Immature natural killer cell (primary cell): Measurements from ENCODE around the gene APCDD1. TPM values are rescaled to one million over a fixed set of nuclear protein-coding genes. Genes with fewer than 3 reads are reported as not detected.

Experiments used
- DNase-seq, 3 donors: peaks; one replicate each; pipeline ENCODE4 v3.0.0; 2022; ENCODE audit warnings: mixed read lengths in 1 of 3
- H3K27ac Mint-ChIP-seq, 6 donors: one replicate each; pipeline ENCODE4 v1.8.0; 2020; ENCODE audit warnings: mixed read lengths in 6 of 6, mild to moderate bottlenecking in 5 of 6, inconsistent platforms in 4 of 6, moderate library complexity in 3 of 6
- H3K27me3 Mint-ChIP-seq, 3 donors: one replicate each; pipeline ENCODE4 v1.8.0; 2020 to 2021; ENCODE audit warnings: low read depth in 3 of 3, mild to moderate bottlenecking in 3 of 3, mixed read lengths in 3 of 3, moderate library complexity in 3 of 3, inconsistent platforms in 1 of 3
- H3K36me3 Mint-ChIP-seq, 3 donors: one replicate each; pipeline ENCODE4 v1.8.0; 2020; ENCODE audit warnings: mixed read lengths in 3 of 3, inconsistent platforms in 2 of 3, mild to moderate bottlenecking in 2 of 3
- H3K4me1 Mint-ChIP-seq, 2 donors: one replicate each; pipeline ENCODE4 v1.8.0; 2020; ENCODE audit warnings: inconsistent platforms in 2 of 2, mild to moderate bottlenecking in 2 of 2, mixed read lengths in 2 of 2, moderate library complexity in 1 of 2
- H3K4me3 Mint-ChIP-seq, 5 donors: one replicate each; pipeline ENCODE4 v1.8.0; 2020; ENCODE audit warnings: mild to moderate bottlenecking in 5 of 5, mixed read lengths in 5 of 5, inconsistent platforms in 3 of 5, moderate library complexity in 3 of 5
- H3K9me3 Mint-ChIP-seq, 6 donors: one replicate each; pipeline ENCODE4 v1.8.0; 2020; ENCODE audit warnings: mild to moderate bottlenecking in 6 of 6, mixed read lengths in 6 of 6, inconsistent platforms in 4 of 6, moderate library complexity in 3 of 6
- polyA plus RNA-seq, 3 donors: library from polyadenylated mRNA; unstranded; fragments of 300-500 nt; fragmentation: Illumina TruSeq; gene quantifications; one replicate each; pipeline ENCODE4 v1.2.3, GENCODE V29; 2021

The APCDD1 gene
- polyA plus RNA-seq, 3 donors from 2014 or later, result 0.31 TPM; not detected in 2

DNA sequence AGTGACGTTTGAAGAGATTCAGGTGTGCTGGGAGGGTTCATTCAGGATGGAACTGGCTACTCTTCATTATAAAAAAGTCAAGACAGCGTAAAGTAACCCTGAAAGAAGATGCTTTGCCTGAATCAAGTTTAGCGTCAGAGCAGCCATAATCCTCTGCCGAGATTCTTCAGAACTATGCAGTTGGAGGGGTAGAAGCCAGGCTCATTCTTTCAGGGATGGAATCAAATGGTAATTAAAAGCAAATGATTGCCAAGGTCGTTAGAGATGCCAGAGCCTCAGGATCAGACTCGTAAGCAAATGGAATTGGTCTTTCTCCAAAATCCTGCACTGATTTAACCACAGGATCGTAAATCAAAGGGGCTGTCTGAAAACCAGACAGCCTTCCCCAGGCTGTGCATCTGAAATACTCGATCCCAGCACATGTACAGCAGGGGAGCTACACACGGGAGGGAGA, 21.9 kb downstream of the APCDD1 start:
- no peak for DNase-seq
- Mint-ChIP-seq H3K4me3 (no peak overlapping the region), H3K27ac (no peak overlapping the region), H3K36me3 (no peaks in the 10 kb centered on the region), H3K9me3 (no peaks in the 10 kb centered on the region), H3K27me3 (peaks cover 0 to 13% (median 1%) of the 10 kb centered on the region in 3 donors), H3K4me1 (no peaks in the 10 kb centered on the region)

DNA sequence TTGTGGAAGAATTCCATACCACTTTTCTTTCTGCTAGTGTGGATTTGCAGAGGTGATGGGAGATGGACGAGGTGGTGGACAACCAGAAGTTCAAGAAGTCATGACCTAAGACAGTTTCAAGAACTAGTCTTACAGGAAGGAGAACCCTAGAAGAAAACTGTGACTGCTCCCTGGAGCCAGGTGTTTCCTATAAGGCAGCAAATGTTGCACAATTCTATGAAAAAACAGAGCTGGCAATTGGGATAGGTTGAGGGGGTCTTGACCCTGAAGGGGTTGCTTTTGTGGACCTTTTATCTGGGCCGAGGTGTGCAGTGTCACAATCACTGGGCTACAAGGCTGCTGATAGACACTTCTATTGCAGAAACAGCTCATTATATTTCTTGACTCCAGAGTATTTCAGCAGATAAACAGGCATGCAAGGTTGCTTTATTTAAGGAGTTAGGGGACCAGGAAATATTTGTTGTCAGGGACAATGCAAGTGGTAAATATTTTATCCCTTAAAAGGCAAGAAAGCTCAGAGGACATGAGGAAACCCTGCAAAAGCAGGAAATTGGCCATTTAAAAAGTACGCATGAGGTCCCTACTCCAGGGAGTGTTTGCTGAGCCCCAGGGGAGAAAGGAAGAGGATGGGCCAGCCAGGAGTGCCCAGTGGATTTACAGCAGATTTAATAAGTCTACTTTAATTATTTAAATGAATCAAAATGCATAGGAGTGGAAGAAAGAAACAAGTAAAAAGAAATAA, 22.9 kb downstream of the APCDD1 start:
- Mint-ChIP-seq H3K4me1 (no peaks in the 10 kb centered on the region), H3K27ac (no peak overlapping the region)

DNA sequence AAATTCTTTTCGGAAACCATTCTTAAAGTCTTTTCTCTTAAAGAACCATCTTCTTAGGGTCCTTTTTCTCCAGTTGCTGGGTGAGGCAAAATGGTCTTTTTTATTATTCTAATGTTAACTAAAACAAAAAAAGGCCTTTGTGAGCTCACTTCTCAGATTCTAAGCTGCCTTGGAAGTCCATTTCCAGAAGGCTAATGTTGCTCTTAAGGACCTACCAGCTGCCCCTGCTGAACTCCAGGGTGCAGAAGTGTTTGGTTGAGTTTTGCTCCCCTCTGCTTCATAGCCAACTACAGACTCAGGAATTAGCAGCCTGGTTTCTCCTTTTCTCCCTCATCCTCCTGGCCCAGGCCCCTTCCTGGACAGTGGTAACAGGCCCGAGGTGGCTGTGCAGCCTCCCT, 23.4 kb downstream of the APCDD1 start:
- DNase-seq, result no peak
- Mint-ChIP-seq H3K27ac (no peak overlapping the region), H3K4me3 (no peak overlapping the region), H3K4me1 (peaks cover 0 to under 1% of the 10 kb centered on the region in 2 donors), H3K36me3 (no peaks in the 10 kb centered on the region), H3K9me3 (no peaks in the 10 kb centered on the region), H3K27me3 (peaks cover 0 to 13% (median 5%) of the 10 kb centered on the region in 3 donors)

More for the DNA sequence above, 22.9 kb downstream of the APCDD1 start:
- H3K27me3 Mint-ChIP-seq, result peaks cover 0 to 13% (median 5%) of the 10 kb centered on the region in 3 donors
- no peaks in the 10 kb centered on the region for H3K36me3 Mint-ChIP-seq
- no peaks in the 10 kb centered on the region for H3K9me3 Mint-ChIP-seq
- no peak for DNase-seq
- no peak overlapping the region for H3K4me3 Mint-ChIP-seq

DNA sequence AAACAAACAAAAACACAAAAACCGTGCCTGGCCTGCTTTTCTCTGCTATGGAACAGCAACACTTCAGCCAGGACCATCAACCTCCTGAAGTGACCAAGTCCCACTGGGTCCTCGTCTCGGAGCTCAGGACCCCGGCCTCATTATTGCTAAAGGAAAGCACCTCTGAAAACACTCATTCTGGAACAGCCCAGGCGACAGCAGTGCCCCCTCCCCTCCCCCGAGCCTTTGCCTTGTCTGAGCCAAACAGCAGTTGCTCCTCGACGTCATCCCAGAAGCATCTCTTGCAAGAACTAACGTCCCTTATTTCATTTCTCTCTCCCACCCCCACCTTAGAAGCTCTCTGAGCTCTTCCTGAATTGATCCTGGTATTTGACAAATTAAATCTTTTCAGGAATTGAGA, 27.4 kb downstream of the APCDD1 start:
- DNase-seq, result no peak
- Mint-ChIP-seq H3K27ac (peak overlapping the region in 1 of 6 donors; percentile 28), H3K27me3 (peaks cover 0 to 10% (median 7%) of the 10 kb centered on the region in 3 donors), H3K36me3 (no peaks in the 10 kb centered on the region), H3K4me3 (no peak overlapping the region), H3K4me1 (peaks cover 3 to 8% of the 10 kb centered on the region in 2 donors), H3K9me3 (no peaks in the 10 kb centered on the region)

DNA sequence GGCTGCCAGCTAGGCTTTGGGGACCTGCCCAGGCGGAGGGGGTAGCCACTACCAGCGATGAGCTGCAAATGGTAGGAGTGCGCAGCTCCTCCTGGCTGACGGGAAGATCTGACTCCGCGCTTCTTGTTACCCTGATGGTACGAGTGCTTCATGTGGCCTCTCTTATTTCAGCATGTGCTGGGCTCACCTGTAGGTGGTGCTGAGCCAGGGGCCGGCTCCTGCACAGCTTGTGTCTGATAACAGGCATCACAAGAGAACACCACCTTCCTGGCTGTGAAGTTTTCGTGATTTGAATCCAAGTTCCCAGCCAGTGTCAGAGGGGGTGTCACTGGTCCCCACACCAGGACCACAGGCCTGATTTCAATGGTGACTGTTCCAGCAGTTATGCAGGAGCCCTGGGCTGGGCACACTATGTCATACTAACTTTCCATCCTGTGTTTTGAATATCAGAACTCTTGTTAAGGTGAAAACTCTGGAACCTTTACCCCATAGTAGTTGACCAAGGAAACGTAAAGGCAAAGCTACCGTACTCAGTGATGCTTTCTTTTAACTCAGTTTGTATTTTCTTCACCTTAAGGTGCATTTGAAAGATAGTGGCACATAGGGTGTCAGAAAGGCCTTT, 28.0 kb downstream of the APCDD1 start:
- DNase-seq, result no peak
- Mint-ChIP-seq H3K9me3 (no peaks in the 10 kb centered on the region), H3K4me3 (no peak overlapping the region), H3K27ac (no peak overlapping the region), H3K27me3 (peaks cover 0 to 10% (median under 1%) of the 10 kb centered on the region in 3 donors), H3K36me3 (no peaks in the 10 kb centered on the region), H3K4me1 (peaks cover 3 to 8% of the 10 kb centered on the region in 2 donors)

DNA sequence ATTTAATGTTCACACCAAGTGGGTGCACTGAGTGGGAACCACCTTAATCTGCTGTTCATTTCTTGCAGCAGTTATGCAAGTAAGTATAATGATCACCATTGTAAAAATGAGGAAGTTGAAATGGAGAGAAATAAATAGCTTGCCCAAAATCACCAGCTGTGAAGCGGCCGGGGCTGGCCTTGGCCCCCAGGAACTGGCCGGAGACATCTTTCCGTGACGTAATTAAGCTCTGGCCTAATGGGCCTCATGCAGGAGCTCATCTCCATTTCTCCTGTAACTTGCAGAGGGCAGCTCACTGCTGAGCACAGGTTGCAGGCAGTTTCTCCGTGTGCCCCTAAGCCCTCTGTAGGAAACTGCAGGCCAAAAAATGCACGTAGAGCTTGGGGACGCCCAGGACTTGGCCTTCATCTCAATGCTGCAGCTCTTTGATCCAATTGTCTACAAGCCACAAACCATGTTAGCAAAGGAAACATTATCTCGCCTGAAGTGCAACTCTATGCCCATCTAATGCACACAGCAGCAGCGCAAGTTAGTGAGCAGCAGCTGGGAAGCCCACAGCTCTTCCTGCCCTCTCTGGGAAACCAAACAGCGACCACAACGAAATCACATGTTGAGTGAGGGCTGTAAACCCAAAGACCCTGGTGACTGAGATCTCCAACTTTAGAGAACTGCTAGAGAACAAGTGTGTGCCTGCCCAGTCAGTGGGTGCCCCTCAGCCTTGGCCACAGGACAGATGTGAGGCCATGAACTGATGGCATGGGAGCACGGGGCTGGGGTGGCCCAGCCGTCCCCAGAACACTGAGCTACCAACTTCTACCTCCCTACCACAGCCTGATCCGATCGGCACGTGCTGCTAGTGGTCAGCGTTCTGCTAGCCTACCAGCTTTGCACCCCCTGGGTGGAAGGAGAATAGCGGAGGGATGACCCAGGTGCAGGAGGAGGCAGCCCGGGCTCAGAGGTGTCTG, 28.8 kb downstream of the APCDD1 start:
- H3K4me1 Mint-ChIP-seq, result peaks cover 3 to 8% of the 10 kb centered on the region in 2 donors
- H3K9me3 Mint-ChIP-seq, result no peaks in the 10 kb centered on the region

DNA sequence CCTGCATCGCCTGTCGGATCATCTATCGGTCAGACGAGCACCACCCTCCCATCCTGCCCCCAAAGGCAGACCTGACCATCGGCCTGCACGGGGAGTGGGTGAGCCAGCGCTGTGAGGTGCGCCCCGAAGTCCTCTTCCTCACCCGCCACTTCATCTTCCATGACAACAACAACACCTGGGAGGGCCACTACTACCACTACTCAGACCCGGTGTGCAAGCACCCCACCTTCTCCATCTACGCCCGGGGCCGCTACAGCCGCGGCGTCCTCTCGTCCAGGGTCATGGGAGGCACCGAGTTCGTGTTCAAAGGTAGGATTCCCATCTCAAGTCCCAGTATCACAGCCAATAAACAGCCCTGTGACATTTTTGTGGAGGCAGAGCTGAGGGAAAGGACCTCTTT, 31.0 kb downstream of the APCDD1 start:
- peaks cover 3 to 12% of the 10 kb centered on the region in 2 donors for H3K4me1 Mint-ChIP-seq
- no peak for DNase-seq
- no peaks in the 10 kb centered on the region for H3K9me3 Mint-ChIP-seq
- no peaks in the 10 kb centered on the region for H3K36me3 Mint-ChIP-seq
- H3K4me3 Mint-ChIP-seq, result no peak overlapping the region
- no peak overlapping the region for H3K27ac Mint-ChIP-seq
- H3K27me3 Mint-ChIP-seq, result peaks cover 0 to 11% (median 3%) of the 10 kb centered on the region in 3 donors

More for the DNA sequence above, 28.8 kb downstream of the APCDD1 start:
- no peaks in the 10 kb centered on the region for H3K36me3 Mint-ChIP-seq
- peaks cover 0 to 10% (median 0%) of the 10 kb centered on the region in 3 donors for H3K27me3 Mint-ChIP-seq
- DNase-seq, result no peak
- peak overlapping the region in 1 of 6 donors; percentile 46 for H3K27ac Mint-ChIP-seq
- no peak overlapping the region for H3K4me3 Mint-ChIP-seq

DNA sequence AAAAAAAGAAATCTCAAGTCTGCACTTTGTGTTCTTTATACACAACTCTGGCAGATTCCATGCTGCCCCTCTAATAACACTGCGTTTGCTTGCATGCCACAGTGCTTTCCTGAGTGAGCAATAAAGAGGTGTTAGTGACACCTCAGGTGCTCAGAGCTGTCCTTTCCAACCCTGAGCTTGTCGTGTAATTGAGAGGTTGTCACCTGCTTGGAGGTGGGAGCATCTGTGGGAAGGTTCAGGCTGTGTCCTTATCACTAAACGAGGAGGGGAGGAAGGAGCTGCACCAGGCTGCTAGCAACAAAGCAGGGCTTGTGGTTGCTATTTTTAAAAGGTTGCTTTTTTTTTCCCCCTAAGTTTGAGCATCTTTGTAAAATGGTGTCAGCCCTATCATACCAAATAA, 31.9 kb downstream of the APCDD1 start:
- H3K36me3 Mint-ChIP-seq, result no peaks in the 10 kb centered on the region
- no peak overlapping the region for H3K4me3 Mint-ChIP-seq
- peaks cover 3 to 17% of the 10 kb centered on the region in 2 donors for H3K4me1 Mint-ChIP-seq
- no peak overlapping the region for H3K27ac Mint-ChIP-seq
- no peak for DNase-seq
- no peaks in the 10 kb centered on the region for H3K9me3 Mint-ChIP-seq
- peaks cover 2 to 11% (median 3%) of the 10 kb centered on the region in 3 donors for H3K27me3 Mint-ChIP-seq

DNA sequence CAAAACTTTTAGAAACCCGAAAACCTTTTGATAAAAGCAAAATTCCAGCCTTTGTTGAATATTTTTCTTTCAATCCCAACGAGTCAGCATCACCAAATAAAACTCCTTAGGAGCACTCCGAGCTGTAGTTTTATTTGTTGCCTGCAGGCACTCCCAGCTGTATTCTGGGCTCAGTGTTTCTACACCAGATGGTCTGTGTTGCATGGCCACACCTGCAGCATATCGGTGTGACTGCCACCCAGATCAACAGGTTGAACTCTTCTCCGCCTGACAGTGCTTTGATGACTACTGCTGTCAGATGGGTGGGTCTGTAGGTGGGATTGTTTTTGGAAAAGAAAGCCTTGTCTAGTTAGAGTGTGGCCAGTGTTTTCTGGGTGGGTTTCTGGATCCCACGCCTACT, 32.7 kb downstream of the APCDD1 start:
- no peak overlapping the region for H3K4me3 Mint-ChIP-seq

DNA sequence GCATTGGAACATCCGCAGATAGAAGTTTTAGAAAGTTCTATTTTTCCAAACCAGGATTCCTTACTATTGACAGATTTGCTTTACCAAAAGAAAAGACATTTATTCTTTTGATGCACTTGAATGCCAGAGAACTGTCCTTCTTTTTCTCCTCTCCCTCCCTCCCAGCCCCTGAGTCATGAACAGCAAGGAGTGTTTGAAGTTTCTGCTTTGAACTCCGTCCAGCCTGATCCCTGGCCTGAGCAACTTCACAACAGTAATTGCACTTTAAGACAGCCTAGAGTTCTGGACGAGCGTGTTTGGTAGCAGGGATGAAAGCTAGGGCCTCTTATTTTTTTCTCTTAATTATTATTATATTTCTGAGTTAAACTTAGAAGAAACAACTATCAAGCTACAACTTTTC, 33.6 kb downstream of the APCDD1 start:
- Mint-ChIP-seq H3K4me1 (peaks cover 3 to 15% of the 10 kb centered on the region in 2 donors), H3K9me3 (no peaks in the 10 kb centered on the region), H3K36me3 (no peaks in the 10 kb centered on the region), H3K27ac (no peak overlapping the region), H3K27me3 (peaks cover 2 to 8% (median 3%) of the 10 kb centered on the region in 3 donors), H3K4me3 (no peak overlapping the region)
- no peak for DNase-seq

More for the DNA sequence above, 32.7 kb downstream of the APCDD1 start:
- Mint-ChIP-seq H3K27ac (no peak overlapping the region), H3K27me3 (peaks cover 2 to 8% (median 3%) of the 10 kb centered on the region in 3 donors), H3K9me3 (no peaks in the 10 kb centered on the region), H3K36me3 (no peaks in the 10 kb centered on the region), H3K4me1 (peaks cover 3 to 17% of the 10 kb centered on the region in 2 donors)
- no peak for DNase-seq

DNA sequence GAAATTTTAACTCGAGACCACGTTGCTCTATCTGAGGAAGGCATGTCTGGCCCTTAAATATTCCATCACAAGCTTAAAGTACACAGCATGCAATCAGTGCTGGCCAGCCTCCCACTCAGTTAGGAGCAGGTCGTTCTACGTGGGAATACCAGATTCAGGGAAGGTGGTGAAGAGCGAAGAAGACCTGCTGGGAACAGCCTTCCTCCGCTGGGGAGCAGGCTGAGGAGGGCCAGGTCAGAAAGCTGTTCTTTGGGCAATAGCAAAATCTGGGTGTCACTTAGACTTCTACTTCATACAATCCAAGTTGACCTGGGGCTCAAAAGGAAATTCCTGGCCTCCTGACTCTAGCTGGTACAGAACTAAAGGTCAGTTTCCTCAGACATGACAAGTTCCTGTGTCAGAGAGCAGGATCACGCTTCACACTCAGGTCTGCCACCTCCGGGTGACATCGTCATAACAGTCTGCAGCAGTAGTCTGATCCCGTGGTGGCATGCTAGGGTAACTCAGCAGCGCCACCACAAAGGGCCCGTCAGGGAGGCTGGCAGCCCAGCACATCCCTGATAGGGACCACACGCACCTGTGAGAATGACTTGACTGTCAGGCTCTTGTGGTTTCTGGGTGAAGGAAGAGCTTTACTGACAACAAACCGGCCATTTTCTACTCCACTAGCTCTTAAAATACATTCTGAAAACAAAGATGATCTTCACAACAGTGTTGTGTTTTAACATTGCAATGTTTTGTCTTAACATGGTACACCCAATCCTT, 36.1 kb downstream of the APCDD1 start:
- H3K9me3 Mint-ChIP-seq, result no peaks in the 10 kb centered on the region
- H3K27me3 Mint-ChIP-seq, result peaks cover 3 to 6% (median 3%) of the 10 kb centered on the region in 3 donors
- peak overlapping the region in 1 of 6 donors; percentile 9 for H3K27ac Mint-ChIP-seq
- DNase-seq, result peak; percentile 36 to 45 (median 36)
- no peaks in the 10 kb centered on the region for H3K36me3 Mint-ChIP-seq
- H3K4me3 Mint-ChIP-seq, result no peak overlapping the region
- H3K4me1 Mint-ChIP-seq, result peaks cover 0 to 9% of the 10 kb centered on the region in 2 donors

DNA sequence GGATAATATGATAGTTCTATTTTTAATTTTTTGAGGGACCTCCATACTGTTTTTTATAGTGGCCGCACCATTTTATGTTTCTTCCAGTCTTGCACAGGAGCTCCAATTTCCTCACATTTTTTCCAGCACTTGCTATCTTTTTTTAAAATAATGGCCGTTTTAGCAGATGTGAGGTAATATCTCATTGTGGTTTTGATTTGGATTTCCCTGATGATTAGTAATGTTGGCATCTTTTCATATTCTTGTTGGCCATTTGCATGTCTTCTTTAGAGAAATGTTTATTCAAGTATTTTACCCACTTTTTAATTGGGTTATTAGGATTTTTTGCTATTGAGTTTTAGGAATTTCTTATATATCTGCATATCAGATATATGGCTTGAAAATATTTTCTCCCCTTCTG, 41.5 kb downstream of the APCDD1 start:
- no peak for DNase-seq
- Mint-ChIP-seq H3K4me3 (no peak overlapping the region), H3K9me3 (no peaks in the 10 kb centered on the region), H3K27ac (no peak overlapping the region), H3K27me3 (peaks cover 2 to 8% (median 4%) of the 10 kb centered on the region in 3 donors), H3K4me1 (peaks cover 3 to 8% of the 10 kb centered on the region in 2 donors), H3K36me3 (no peaks in the 10 kb centered on the region)

DNA sequence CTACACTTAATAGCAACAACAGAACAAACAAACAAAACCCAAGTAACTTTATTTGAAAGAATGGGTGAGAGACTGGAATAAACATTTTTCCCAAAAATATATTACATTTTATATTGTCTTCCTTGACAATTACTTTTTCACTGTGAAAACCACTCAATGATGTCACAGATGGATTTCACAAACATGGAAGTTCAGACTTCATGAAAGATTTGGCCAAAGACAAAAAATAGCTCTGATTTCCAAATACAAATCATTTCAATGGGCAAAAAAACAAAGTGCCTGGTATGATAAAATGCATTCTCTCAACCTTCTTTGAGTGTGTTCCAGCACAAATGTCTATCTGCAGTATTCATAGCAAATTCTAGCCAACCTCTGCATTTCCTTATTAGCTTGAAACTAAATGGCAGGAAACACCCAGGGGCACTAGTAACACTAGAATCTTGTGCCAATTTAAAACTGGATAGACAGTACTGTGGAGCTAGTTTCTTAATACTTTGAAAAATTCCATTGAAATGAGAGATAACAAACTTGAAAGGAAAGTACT, 42.8 kb downstream of the APCDD1 start:
- H3K9me3 Mint-ChIP-seq, result no peaks in the 10 kb centered on the region
- no peak overlapping the region for H3K27ac Mint-ChIP-seq
- H3K27me3 Mint-ChIP-seq, result peaks cover 2 to 12% (median 6%) of the 10 kb centered on the region in 3 donors
- H3K4me3 Mint-ChIP-seq, result no peak overlapping the region
- no peak for DNase-seq
- peaks cover 3 to 8% of the 10 kb centered on the region in 2 donors for H3K4me1 Mint-ChIP-seq
- no peaks in the 10 kb centered on the region for H3K36me3 Mint-ChIP-seq
